ENCODE measurements around the gene MYL3.

Gene MYL3

GRCh38 chr3:46883054-46883829, 20.0 kb upstream of the MYL3 start:
- no peak for DNase-seq (ENCODE audit: low spot score)

DNA sequence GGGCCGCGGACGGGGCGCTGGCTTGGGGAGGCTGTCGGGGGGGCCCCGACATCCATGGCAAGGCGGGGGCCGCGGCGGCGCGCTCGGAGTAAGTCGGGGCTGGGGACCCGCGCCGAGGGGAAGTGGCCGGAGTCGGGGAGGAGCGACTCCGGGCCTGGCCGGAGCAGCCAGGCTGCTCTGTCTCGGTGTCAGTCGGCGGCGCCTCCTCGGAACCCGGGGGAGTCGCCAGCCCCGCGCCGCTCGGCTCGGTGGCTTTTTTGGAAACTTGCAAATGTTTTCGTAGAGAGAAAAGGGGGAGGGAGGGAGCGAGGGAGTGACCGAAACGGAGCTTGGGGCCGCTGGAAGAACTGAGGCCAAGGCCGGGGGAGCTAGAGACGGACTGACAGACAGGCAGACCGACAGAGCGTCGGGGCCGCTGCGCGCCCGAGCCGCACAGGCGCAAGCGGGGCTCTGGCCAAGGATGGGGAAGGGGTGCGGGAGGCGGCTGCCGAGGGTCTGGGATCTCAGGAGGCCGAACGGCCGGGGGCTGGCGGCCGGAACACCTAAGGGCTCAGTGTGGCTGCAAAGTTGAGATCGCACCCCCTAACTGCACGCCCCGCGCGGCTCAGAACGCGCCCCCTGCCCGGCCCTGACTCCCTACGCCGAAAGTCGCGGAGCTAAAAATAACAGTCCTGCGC, 19.3 kb upstream of the MYL3 start:
- DNase-seq (ENCODE audit: low spot score): no peak

DNA sequence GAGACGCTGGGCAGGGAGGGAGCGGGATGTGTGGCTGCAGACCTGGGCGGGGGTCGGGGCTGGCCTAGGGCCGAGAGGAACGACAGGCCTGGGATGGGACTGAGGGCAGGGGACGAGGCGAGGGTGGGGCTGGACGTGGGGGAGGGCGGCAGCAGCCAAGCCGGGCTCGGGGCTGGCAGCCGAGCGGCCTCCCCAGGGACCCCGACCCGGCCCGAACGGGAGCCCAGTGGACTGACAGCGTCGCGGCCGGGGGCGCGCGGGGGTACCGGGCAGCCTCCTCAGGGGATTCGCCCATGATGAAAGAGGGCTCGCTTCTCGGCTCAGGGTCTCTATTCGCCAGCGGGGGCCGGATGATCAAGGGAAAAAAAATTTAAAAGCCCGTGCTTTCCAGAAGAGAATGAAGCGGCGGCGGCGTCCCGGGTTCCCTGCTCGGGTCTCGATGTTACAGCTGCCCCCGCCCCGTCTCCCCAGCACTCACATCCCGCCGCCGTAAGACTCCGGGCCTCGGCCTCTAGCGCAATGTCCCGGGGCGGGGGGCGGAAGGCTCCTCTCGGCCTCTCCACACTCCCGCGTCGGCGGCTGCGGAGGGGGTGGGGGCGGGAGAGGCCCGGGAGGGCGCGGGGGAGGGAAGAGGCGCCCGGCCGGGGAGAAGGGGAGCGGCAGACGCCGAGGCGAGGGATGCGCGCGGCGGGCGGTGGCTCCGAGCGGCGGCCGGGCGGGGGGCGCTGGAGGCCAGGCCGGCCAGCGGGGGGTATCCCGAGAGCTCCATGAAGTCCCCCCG, 18.5 kb upstream of the MYL3 start:
- DNase-seq (ENCODE audit: low spot score): no peak

- DNase-seq (ENCODE audit: low spot score): no peak
Measured at GRCh38 chr3:46880884-46881595, 17.8 kb upstream of the MYL3 start.

GRCh38 chr3:46878781-46879436, 15.7 kb upstream of the MYL3 start:
- DNase-seq (ENCODE audit: low spot score): no peak

DNA sequence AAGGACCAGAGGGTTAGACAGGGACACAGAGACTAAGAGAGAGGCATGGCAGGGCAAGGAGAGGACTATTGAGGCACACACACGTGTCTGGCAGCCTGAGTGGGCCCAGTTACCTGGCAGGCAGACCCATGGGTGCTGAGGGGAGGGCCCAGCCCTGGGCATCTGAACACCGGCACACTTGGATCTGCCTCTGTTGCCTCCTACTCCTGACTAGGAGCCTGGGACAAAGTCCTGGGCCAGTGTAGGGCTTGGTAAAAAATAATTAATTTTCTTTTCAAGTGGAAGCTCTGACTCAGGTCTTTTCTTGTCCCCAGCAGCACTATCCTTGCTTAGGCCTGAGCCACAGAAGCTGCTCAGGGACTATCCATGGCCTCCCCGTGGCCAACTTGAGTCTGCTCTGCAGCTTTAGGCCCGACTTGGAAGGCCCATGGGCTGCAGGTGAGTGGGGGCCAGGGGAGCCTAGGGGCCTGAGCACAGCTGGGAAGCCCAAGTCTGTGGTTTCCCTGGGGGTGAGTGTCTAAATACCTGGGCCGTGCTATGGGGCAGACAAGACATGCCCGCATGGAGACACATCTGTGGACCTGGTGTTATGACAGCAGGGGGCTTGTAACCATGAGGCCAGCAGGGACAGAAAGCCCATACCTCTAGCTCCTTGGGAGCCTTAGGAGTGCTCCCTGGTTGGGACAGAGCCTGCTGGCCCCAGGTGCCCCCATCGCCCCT, 14.3 kb upstream of the MYL3 start, which contains the start of gene PTH1R:
Gene PTH1R (plus strand): TSS at position 316 of the 720 bp plus-strand sequence. CDS start 5,839 bp downstream, outside the sequence.
- no peak for DNase-seq (ENCODE audit: low spot score)

DNA sequence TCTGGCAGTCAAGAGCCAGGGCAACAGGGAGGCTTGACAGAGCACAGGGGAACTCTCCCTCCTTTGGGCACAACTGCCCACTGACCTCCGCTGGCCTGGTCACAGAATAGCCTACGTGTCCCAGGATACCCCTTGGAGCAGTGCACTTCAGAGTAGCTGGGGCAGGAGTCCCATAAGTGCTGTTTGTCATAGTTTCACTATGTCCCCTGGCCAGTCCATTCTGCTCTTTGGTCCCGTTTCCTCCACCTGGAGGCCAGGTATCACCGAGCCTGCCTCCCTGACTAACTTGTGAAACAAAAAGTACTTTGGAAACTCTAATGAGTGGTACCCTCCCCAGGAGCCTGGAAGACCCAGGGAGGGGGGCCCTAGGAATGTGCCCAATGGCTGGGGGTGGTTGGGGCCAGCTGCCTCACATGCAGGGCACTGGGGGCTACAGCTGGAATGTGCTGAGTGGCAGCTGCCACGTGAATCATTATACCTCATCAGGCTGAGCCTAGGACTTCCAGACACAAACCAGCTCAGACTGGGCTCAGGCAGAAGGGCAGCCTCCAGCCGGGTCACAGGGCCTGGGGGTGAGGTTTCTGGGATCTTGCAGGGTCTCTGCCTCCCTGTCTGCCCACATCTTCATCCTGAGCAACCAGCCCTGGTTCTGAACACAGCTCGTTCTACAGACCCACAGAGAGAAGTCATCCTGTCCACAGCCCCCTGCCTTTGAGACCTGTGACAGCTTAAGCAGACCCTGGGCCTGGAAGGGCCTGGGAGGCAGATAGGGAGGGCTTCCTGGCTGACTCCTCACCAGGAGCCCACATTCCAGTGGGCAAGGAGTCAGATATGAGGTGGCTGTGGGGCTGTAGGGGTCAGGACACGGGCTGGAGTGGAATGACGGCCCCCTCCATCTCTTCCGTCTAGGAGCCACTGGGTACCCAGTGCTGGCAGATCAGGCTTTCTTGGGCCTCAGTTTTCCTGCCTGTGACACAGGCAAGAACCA, 13.4 kb upstream of the MYL3 start:
- no peak for DNase-seq (ENCODE audit: low spot score)

- DNase-seq (ENCODE audit: low spot score): no peak
Measured at GRCh38 chr3:46875560-46875959, 12.3 kb upstream of the MYL3 start.

DNA sequence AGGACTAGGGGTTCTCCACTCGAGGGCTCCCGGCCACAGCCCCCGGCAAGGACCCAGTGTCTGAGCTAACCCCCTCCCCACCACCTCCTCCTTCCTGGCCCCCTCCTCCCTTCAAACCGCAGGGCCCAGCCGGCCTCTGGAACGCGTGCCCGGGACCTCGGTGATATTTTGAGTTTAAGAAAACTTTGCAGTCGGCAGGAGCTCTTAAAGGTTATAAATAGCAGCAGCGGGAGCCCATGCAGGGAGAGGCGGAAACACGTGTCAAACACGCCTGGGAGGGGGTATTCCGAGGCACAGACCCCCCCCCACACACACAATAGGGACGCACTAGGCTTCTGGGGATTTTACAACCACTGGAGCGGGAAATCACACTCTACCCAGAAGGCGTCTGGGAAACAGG, 11.2 kb upstream of the MYL3 start:
- no peak for DNase-seq (ENCODE audit: low spot score)

DNA sequence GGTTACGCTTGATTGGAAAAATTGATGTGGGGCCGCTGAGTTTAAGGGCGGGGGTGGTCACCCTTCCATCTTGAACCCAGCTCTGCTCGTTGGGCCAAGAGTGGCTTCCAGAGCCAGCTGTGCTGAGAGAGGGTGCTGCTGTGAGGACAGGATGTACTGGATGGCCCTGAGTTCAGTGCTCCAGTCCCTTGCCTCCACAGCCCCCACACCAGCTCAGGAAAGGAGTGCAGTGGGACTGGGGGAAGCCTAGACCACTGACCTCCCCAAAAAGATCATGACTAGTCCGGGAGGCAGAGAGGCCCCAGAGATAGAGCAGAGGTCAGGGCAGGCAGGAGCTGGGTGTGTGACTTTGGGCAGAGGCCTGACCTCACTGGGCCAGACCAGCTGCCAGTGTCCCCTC, 10.3 kb upstream of the MYL3 start:
- no peak for DNase-seq (ENCODE audit: low spot score)

GRCh38 chr3:46871222-46871621, 8.0 kb upstream of the MYL3 start:
- no peak for DNase-seq (ENCODE audit: low spot score)

- no peak for DNase-seq (ENCODE audit: low spot score)
Measured at GRCh38 chr3:46870651-46871050, 7.4 kb upstream of the MYL3 start.

GRCh38 chr3:46869440-46869839, 6.2 kb upstream of the MYL3 start:
- no peak for DNase-seq (ENCODE audit: low spot score)

DNA sequence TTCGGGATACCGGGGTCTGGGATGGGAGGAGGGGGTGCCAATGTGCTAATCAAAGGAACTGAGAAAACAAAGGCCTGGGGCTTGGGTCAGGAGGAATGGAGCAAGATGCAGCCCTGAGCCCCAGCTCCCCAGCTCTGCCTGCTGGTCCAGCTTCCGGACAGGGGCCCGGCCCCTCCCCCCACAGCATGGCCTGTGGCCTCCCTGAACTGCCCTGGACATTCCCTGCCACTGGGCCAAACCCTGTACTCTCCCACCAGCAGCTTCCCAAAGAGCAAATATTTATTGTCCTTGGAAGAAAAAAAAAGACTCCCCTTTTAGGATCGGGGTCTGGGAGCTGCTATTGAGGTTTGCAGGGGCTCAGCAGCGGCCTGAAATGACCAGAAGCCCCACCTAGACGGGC, 5.7 kb upstream of the MYL3 start:
- no peak for DNase-seq (ENCODE audit: low spot score)

DNA sequence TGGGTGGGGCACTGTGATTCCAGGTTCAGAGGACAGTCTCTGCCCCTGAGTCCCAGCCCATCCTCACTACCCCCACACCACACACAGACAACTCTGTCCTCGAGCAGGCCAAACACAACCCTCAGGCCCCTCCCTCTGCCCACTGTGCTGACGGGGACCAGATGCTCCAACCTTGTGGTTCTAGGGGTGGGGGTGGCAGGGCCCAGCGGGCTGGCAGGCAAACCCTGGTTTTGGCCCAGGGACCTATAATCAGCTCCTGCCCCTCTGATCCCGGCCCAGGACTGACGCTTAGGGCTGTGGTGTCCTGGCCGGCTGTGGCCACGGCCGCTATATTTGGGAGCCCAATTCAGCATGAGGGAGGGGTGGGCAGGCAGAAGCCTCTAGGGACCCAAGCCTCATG, 5.0 kb upstream of the MYL3 start:
- no peak for DNase-seq (ENCODE audit: low spot score)

GRCh38 chr3:46867550-46867898, 4.3 kb upstream of the MYL3 start:
- DNase-seq (ENCODE audit: low spot score): no peak

- peak; percentile 20 for DNase-seq (ENCODE audit: low spot score)
Measured at GRCh38 chr3:46866720-46867549, 3.7 kb upstream of the MYL3 start.

DNA sequence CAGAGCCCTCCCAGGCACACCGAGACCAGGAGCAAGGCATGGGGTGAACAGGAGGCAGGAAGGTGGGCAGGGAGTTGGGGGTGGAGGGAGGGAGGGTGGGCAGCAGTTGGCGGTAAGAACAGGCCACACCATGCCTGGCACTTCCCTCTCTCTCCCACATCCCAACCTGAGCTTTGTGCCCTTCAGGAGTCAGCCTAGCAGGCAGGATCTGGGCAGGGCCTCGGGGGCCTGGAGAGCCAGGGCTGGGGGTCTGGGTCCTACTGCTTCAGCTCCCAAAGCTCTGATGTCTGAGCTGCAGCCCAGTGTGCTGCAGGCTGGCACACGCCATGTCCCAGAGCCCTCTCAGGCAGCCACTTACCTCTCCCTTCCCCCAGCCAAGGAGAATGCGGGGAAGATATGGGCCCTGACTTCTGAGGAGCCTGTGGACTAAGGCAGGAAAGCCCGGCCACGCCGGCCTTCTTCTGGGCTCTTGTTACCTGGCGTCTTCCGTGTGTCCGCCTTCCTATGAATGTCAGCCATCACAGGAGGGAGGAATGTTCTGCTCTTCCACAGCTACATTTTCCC, 2.9 kb upstream of the MYL3 start:
- no peak for DNase-seq (ENCODE audit: low spot score)

GRCh38 chr3:46865546-46865945, 2.3 kb upstream of the MYL3 start:
- no peak for DNase-seq (ENCODE audit: low spot score)
